Activated T-helper 1 cell treated with anti-CD3 and anti-CD28 coated beads, Interleukin-12 subunit alpha, Interleukin-12 subunit beta, Interleukin-2, Interleukin-4 antibody, amounts not matched to agents 30 ng/mL and 10 ng/mL and 1 ng/mL, durations not matched to agents 14 hours and 24 hours and 36 hours (primary cell): ENCODE results near the gene CDKAL1. TPM values are rescaled to one million over a fixed set of nuclear protein-coding genes. Genes with fewer than 3 reads are reported as not detected.

Source experiments
- DNase-seq: peaks from one replicate; pipeline ENCODE4 v3.0.0; 2021; ENCODE audit warnings: low spot score
- H3K27ac Mint-ChIP-seq: one replicate; pipeline ENCODE4 v1.8.0; 2021; ENCODE audit warnings: mild to moderate bottlenecking, mixed read lengths
- H3K27me3 Mint-ChIP-seq: one replicate; pipeline ENCODE4 v1.8.0; 2022; ENCODE audit warnings: mild to moderate bottlenecking, moderate library complexity, mixed read lengths; ENCODE audit not compliant: insufficient read depth
- H3K36me3 Mint-ChIP-seq: one replicate; pipeline ENCODE4 v1.8.0; 2021; ENCODE audit warnings: low read depth, mixed read lengths
- H3K4me1 Mint-ChIP-seq: one replicate; pipeline ENCODE4 v1.8.0; 2021; ENCODE audit warnings: low read depth, mixed read lengths
- H3K4me3 Mint-ChIP-seq: one replicate; pipeline ENCODE4 v1.8.0; 2021; ENCODE audit warnings: mild to moderate bottlenecking, moderate library complexity, mixed read lengths
- H3K9me3 Mint-ChIP-seq: one replicate; pipeline ENCODE4 v1.8.0; 2021; ENCODE audit warnings: mixed read lengths
- intact Hi-C: fragments of 100-400 bp; cut with micrococcal nuclease; formaldehyde crosslinking; loops from one replicate; pipeline ENCODE4 v1.15.1; 2024
- total RNA-seq: library from RNA; stranded (reverse); gene quantifications from 2 replicates; pipeline ENCODE4 v1.2.3, GENCODE V29; 2022

The CDKAL1 gene
- total RNA-seq, 1 donor from 2014 or later, result 32.2 TPM

GRCh38 chr6:21264288-21265033 is 730.2 kb downstream of the CDKAL1 start:
- Mint-ChIP-seq H3K27ac (peak overlapping the region; percentile 59), H3K36me3 (peaks cover 1% of the 10 kb centered on the region), H3K4me3 (no peak overlapping the region), H3K27me3 (no peaks in the 10 kb centered on the region), H3K4me1 (peaks cover 20% of the 10 kb centered on the region), H3K9me3 (peaks cover 7% of the 10 kb centered on the region)
- intact Hi-C loops, result loop anchor here (2.0 kb wide), 1 partner anchor 174 kb away; no protein-coding TSS in a partner anchor
- DNase-seq, result no peak

- H3K4me1 Mint-ChIP-seq, result peaks cover 15% of the 10 kb centered on the region
- DNase-seq, result no peak
- no peaks in the 10 kb centered on the region for H3K27me3 Mint-ChIP-seq
- intact Hi-C loops, result loop anchor here (2.0 kb wide), 1 partner anchor 174 kb away; no protein-coding TSS in a partner anchor
- H3K9me3 Mint-ChIP-seq, result peaks cover 7% of the 10 kb centered on the region
- peaks cover 1% of the 10 kb centered on the region for H3K36me3 Mint-ChIP-seq
- peak overlapping the region; percentile 59 for H3K27ac Mint-ChIP-seq
- no peak overlapping the region for H3K4me3 Mint-ChIP-seq
These were observed 730.9 kb downstream of the CDKAL1 start for GRCh38 chr6:21265034-21265729.

- peaks cover 1% of the 10 kb centered on the region for H3K36me3 Mint-ChIP-seq
- DNase-seq, result no peak
- no peaks in the 10 kb centered on the region for H3K27me3 Mint-ChIP-seq
- H3K27ac Mint-ChIP-seq, result no peak overlapping the region
- peaks cover 15% of the 10 kb centered on the region for H3K4me1 Mint-ChIP-seq
- H3K4me3 Mint-ChIP-seq, result no peak overlapping the region
- H3K9me3 Mint-ChIP-seq, result peaks cover 7% of the 10 kb centered on the region
- intact Hi-C loops, result loop anchor here (2.0 kb wide), 1 partner anchor 173 kb away; no protein-coding TSS in a partner anchor
These were observed 731.4 kb downstream of the CDKAL1 start for GRCh38 chr6:21265730-21266044.

GRCh38 chr6:21270636-21271201 is 736.5 kb downstream of the CDKAL1 start:
- no peaks in the 10 kb centered on the region for H3K36me3 Mint-ChIP-seq
- no peak overlapping the region for H3K4me3 Mint-ChIP-seq
- intact Hi-C loops, result no loop called here
- DNase-seq, result no peak
- no peaks in the 10 kb centered on the region for H3K4me1 Mint-ChIP-seq
- peaks cover 7% of the 10 kb centered on the region for H3K9me3 Mint-ChIP-seq
- H3K27ac Mint-ChIP-seq, result no peak overlapping the region
- no peaks in the 10 kb centered on the region for H3K27me3 Mint-ChIP-seq

- intact Hi-C loops, result no loop called here
- H3K9me3 Mint-ChIP-seq, result peaks cover 4% of the 10 kb centered on the region
- no peak overlapping the region for H3K27ac Mint-ChIP-seq
- H3K4me3 Mint-ChIP-seq, result no peak overlapping the region
- no peak for DNase-seq
- no peaks in the 10 kb centered on the region for H3K36me3 Mint-ChIP-seq
- H3K4me1 Mint-ChIP-seq, result no peaks in the 10 kb centered on the region
- H3K27me3 Mint-ChIP-seq, result no peaks in the 10 kb centered on the region
These were observed 737.3 kb downstream of the CDKAL1 start for GRCh38 chr6:21271428-21272155.

GRCh38 chr6:21273451-21273850 is 739.2 kb downstream of the CDKAL1 start:
- peaks cover 4% of the 10 kb centered on the region for H3K9me3 Mint-ChIP-seq
- intact Hi-C loops, result no loop called here
- no peak overlapping the region for H3K27ac Mint-ChIP-seq
- DNase-seq, result no peak
- no peak overlapping the region for H3K4me3 Mint-ChIP-seq
- H3K4me1 Mint-ChIP-seq, result no peaks in the 10 kb centered on the region
- H3K36me3 Mint-ChIP-seq, result no peaks in the 10 kb centered on the region
- no peaks in the 10 kb centered on the region for H3K27me3 Mint-ChIP-seq

GRCh38 chr6:21274851-21275250 is 740.6 kb downstream of the CDKAL1 start:
- intact Hi-C loops, result no loop called here
- Mint-ChIP-seq H3K27me3 (no peaks in the 10 kb centered on the region), H3K9me3 (peaks cover 4% of the 10 kb centered on the region), H3K4me1 (no peaks in the 10 kb centered on the region), H3K27ac (no peak overlapping the region), H3K36me3 (no peaks in the 10 kb centered on the region), H3K4me3 (no peak overlapping the region)
- no peak for DNase-seq

- intact Hi-C loops, result no loop called here
- Mint-ChIP-seq H3K9me3 (peaks cover 3% of the 10 kb centered on the region), H3K36me3 (no peaks in the 10 kb centered on the region), H3K27ac (no peak overlapping the region), H3K4me3 (no peak overlapping the region), H3K4me1 (no peaks in the 10 kb centered on the region), H3K27me3 (no peaks in the 10 kb centered on the region)
- DNase-seq, result no peak
These were observed 743.5 kb downstream of the CDKAL1 start for GRCh38 chr6:21277601-21278374.

GRCh38 chr6:21278375-21278745 is 744.1 kb downstream of the CDKAL1 start:
- Mint-ChIP-seq H3K27me3 (no peaks in the 10 kb centered on the region), H3K36me3 (no peaks in the 10 kb centered on the region), H3K9me3 (peaks cover 3% of the 10 kb centered on the region), H3K4me1 (no peaks in the 10 kb centered on the region), H3K27ac (no peak overlapping the region), H3K4me3 (no peak overlapping the region)
- intact Hi-C loops, result no loop called here
- DNase-seq, result no peak

- no peaks in the 10 kb centered on the region for H3K4me1 Mint-ChIP-seq
- intact Hi-C loops, result no loop called here
These were observed 745.4 kb downstream of the CDKAL1 start for GRCh38 chr6:21279619-21280018.

GRCh38 chr6:21281366-21281765 is 747.1 kb downstream of the CDKAL1 start:
- Mint-ChIP-seq H3K27ac (no peak overlapping the region), H3K36me3 (no peaks in the 10 kb centered on the region), H3K9me3 (peaks cover 3% of the 10 kb centered on the region), H3K4me1 (no peaks in the 10 kb centered on the region), H3K27me3 (no peaks in the 10 kb centered on the region), H3K4me3 (no peak overlapping the region)
- DNase-seq, result no peak
- intact Hi-C loops, result no loop called here

More at GRCh38 chr6:21279619-21280018, 745.4 kb downstream of the CDKAL1 start:
- H3K4me3 Mint-ChIP-seq, result no peak overlapping the region
- H3K27ac Mint-ChIP-seq, result no peak overlapping the region
- no peak for DNase-seq
- no peaks in the 10 kb centered on the region for H3K36me3 Mint-ChIP-seq
- H3K9me3 Mint-ChIP-seq, result peaks cover 3% of the 10 kb centered on the region
- no peaks in the 10 kb centered on the region for H3K27me3 Mint-ChIP-seq
